SIG-M5 treated with dmso at 0.1 percent for 504 hours (cell line): ENCODE measurements around the gene RPTOR.
"Not testable (repeated sequence)": the region's sequence is repeated elsewhere in the genome, so short reads cannot be mapped to it uniquely, and the experiment has no call there.

Source experiments
- DNase-seq: peaks from one replicate; lab custom pipeline; 2025; ENCODE audit not compliant: unreplicated experiment; lab: John Stamatoyannopoulos, UW

RPTOR gene

DNA sequence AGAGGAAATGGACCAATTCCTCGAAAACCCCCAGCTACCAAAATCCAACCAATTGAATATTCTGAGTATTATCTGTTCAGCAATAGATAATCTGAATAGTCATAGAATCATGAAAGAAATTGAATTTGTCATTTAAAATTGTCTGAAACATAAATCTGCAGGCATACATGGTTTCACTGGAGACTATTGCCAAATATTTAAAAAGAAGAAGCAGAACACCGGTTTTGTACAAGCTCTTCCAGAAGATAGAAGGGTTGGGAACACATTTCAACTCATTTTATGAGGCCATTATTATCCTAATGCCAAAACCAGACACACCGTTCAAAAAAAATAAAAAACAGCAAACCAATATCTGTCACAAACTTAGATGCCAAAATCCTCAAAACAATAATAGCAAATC is 195.5 kb downstream of the RPTOR start:
- no peak for DNase-seq

DNA sequence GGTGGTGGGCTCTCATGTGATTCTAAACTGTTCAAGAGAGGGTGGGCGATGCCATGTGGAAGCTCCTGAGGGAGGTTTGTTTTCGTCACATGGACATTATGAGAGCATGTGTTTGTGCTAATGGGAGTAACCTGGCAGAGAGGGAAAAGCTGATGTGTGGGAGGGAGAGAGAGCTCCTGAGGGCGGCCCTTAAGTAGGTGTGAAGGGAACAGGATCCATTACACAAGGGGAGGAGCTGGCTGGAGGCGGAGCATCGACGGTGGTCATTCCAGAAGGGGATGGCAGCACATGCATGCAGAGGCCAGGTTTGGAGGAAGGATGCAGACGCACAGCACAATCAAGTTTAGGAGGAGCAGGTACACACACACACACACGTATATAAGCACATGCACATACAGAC is 197.5 kb downstream of the RPTOR start:
- no peak for DNase-seq

DNA sequence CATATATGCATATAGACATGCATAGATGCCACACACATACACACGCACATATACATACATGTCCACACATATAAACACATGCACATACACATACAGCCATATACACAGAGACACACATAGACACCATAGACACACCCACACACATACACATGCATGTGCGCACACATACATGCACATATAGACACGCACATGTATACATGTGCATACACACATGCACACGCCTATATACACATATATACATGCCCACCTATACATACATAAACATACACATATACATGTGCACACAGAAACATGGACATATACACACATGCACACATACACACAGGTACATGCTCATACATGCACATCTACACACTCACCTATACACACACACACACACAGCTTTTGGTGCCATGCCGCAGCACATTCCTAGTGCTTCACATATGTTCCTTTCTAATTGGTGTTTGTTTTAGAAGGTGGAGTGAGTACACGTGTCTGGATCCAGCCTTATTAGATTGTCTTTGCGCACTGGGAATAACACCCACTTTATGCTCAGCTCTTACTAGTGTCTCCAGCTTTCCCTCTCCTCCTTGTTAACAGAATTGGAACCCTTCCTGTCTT is 198.0 kb downstream of the RPTOR start:
- no peak for DNase-seq

DNA sequence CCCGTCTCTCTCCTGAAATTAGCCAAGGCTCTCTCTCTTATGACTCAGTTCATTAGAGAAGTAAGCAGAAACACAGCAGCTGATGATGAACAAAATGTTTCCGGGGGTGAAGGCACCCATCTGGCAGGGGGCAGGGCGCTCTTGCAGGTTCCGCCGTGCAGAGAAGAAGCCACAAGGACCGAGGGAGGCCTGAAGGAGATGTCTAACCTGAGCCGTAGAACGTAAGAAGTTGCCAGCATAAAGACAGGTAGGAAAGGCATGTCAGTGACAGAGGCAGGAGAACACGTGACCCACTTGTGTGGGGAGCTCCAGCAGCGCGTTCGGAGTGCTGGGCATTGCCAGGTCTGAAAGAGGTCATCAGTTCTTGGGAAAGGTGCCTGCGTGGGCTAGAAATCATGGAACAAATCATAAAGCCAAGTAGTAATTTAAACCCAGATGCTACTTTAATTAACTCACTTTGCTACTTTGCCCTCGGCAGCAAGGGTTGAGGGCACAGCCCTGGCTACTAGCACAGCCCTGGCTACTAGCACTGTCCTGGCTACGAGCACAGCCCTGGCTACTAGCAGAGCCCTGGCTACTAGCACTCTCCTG is 198.6 kb downstream of the RPTOR start:
- no peak for DNase-seq

DNA sequence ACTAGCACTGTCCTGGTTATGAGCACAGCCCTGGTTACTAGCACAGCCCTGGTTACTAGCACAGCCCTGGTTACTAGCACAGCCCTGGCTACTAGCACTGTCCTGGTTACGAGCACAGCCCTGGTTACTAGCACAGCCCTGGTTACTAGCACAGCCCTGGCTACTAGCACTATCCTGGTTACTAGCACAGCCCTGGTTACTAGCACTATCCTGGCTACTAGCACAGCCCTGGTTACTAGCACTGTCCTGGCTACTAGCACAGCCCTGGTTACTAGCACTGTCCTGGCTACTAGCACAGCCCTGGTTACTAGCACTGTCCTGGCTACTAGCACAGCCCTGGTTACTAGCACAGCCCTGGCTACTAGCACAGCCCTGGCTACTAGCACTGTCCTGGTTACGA is 199.3 kb downstream of the RPTOR start:
- DNase-seq, result not testable (repeated sequence)

DNA sequence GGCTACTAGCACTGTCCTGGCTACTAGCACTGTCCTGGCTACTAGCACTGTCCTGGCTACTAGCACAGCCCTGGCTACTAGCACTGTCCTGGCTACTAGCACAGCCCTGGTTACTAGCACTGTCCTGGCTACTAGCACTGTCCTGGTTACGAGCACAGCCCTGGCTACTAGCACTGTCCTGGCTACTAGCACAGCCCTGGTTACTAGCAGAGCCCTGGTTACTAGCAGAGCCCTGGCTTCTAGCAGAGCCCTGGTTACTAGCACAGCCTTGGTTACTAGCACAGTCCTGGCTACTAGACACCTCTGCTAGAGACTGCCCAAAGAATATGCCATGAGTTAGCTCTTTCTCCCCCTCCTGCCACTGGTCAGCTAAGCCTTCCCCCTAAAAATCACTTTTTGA is 200.1 kb downstream of the RPTOR start:
- DNase-seq, result not testable (repeated sequence)

DNA sequence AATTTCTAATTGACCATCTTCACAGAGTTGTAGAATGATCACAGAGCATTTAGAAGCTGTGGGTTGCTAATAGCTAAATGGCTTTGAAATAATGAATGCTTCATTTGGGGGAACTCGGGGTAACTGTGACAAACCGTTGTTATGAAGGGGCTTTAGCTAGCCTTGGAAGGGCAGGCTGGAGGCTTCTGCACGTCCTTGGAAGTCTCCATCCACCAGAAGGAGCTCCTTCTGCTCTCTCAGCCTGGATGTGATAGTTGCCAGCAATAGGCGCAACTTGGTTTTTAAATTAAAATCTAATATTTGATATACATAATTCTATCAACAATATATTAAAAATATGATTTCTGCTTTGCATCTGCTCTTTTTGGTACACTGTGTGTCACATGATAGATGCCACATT is 200.5 kb downstream of the RPTOR start:
- DNase-seq, result no peak

DNA sequence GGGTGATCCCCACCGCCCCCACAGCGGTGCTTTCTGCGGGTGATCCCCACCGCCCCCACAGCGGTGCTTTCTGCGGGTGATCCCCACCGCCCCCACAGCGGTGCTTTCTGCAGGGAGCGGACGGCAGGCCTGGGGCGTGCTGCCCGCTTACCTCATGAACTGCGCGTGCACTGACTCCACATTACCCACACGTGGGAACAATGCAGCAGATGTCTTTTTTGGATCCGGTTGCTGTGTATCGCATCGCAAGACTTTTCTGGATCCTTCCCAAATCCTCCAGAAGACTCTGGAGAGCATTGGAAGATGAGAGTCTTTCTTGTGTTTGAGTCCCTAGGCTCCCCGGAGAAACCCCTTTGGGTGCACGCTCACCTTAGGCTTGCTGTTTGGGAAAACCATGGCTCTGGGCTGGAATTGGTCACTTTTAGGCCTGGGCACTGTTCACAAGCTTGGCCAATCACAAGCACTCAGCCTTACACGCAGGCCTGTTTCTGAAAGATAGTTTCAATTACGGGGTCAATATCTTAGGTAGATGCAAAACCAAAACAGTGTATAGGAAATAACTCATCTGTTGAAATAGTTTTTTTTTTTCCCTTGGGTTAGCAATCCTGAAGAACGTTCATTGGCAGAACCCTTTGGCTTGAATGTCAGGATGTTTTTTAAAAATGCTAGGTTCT is 201.8 kb downstream of the RPTOR start:
- DNase-seq, result no peak

DNA sequence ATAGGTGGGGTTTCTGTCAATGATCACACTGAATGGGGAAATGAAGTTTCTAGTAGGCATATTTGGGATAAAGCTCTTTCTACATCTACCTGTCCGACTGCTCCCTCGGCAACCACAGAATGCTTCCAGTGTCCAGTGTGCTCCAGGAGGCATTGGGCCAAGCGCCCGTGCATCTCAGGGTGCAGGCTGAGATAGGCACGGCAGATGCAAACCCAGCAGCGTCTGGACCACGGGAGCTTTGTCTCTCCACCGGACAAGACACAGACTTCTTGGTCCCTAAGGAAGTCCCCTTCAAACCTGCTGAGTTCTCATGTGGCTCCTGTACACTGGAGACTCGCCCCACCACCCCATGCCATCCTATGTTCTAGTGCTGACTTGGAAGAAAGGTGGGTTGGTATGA is 202.8 kb downstream of the RPTOR start:
- DNase-seq, result no peak

DNA sequence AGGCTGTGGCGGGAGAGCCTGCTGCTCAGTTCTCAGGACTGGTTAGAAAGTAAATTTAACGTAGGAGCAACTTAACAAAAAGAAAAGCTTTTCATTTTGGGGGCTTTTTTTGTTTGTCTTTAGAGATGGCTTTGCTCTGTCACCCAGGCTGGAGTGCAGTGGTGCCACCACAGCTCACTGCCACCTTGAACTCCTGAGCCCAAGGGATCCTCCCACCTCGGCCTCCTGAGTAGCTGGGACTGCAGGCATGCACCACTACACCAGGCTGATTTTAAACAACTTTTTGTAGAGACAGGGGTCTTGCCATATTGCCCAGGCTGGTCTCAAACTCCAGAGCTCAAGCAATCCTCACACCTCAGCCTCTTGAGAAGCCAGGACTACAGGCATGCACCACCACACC is 205.0 kb downstream of the RPTOR start:
- no peak for DNase-seq

DNA sequence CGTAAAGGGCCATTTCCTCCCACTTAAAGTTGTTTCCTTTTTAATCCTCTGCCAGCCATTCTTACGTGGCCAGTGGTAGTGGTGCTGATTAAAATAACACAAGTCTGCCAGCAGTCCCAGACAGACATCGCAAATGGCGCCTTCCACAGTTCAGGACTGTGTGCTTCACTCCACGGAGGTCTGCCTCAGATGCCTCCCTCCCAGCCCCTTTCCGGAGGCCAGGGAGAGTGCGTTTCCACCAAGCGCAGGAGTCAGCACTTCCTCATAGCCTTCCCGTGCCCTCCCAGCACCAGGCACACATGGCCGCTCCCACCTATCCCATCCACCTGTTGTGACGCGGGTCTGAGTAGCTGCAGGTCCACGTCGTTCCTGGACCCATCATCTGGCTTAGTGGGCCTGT is 205.6 kb downstream of the RPTOR start:
- DNase-seq, result no peak

DNA sequence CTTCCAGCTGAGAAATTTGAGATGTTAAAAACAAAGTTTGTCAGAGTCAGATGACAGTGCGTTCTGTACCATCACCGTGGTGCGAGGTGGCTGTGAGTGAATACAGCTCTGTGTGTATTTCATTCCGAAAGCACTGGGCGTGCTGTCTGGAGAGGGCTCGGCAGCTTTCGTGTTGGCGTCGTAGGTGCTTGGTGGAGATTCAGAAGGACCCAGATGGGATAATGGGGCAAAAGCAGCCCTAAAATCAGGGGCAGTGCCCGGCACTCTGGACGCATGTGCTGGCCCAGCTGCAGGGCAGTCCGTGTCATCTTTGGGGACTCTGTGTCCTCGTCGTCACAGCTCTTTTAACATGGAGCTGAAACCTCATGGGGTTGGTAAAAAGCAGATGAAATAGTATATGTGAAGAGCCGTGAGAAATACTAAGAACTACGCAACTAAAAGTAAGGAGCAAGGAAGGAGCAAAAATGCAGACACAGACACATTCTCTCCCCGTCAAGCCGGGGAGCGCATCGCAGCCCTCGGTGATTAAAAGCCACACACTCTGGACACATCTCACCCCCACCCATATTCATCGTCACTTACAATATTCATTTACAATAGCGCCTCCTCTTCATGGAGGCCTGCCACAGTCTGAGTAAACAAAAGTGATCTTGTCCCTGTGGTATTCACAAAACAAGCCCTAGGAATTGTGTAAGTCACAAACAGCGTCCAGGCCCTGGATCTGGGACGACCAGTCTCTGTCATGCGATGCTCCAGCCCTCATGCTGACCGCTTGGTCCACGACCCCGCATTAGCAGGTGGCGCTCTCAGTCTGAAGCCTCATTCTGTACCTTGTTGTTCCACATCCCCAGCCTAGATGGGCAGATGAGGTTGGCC is 206.7 kb downstream of the RPTOR start:
- DNase-seq, result no peak

DNA sequence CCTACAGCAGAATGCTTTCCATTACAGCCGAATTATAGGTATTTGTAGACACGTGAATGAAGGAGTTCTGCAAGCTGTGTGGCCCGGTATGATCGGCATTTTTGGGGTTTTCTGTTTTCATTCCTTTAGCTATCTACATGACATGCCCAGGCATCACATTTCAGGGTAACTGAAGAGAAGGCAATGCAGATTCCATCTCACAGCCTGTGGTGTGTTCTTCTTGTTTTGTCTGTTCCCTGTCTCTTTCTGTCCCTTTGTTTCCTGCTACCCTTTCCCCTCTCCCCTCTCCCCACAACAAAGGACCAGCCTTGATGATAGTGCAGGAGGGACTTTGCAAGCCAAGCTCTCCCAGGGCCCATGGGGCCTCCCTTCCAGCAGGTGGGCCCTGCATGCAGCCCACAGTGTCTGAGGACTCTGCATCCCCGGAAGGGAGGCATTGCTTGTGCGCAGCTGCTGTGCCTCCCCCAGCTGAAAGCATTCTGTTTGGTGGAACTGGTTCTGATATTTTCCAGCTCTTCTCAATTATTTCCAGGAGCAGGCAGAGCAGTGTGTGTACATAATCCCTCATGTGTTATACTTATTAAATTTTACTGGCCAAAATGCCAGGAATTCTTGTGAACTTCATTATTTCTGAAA is 207.4 kb downstream of the RPTOR start:
- DNase-seq, result no peak

DNA sequence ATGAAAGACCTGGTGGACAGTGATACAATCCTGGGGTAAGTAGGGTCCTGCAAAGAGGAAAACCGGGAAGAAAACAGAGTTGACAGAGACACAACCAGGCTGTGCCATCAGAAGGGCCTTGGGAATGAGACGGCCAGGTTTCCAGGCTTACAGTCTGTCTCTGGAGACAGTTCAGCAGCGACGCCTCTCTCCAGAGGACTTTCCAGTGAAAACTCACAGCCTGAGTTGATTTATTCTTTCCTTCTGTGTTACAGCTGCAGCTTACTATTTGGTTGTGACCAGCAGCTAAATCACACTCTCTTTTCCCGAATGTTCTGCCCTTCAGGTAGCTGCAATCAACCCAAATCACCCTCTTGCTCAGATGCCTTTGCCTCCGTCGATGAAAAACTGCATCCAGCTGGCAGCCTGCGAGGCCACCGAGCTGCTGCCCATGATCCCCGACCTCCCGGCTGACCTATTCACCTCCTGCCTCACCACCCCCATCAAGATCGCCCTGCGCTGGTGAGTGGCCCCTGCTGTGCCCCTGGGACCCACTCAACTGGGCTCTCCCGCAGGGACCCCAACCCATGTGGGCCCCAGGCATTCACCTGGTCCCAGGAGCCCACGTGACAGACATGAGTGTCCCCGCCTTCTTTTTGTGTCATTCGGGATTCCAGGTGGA is 209.2 kb downstream of the RPTOR start:
- DNase-seq, result no peak

DNA sequence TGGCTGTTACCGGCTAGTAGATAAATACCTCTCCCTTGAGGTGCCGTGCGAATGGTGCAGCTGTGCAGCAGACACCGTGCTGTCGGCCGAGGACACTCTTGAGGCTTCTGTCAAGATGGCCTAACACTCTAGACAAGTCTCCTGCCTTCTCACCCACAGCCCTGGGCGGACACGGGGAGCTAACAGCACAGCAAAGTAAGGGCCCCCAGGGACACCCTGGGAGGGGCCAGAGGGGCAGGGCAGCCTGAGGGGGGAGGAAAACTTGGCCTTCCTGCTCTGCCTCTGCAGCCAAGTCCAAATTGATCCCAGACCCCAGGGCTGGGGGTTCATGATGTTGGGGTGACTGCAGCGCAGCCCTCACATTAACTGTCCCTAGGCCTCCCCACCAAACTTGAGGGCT is 210.2 kb downstream of the RPTOR start:
- DNase-seq, result no peak

DNA sequence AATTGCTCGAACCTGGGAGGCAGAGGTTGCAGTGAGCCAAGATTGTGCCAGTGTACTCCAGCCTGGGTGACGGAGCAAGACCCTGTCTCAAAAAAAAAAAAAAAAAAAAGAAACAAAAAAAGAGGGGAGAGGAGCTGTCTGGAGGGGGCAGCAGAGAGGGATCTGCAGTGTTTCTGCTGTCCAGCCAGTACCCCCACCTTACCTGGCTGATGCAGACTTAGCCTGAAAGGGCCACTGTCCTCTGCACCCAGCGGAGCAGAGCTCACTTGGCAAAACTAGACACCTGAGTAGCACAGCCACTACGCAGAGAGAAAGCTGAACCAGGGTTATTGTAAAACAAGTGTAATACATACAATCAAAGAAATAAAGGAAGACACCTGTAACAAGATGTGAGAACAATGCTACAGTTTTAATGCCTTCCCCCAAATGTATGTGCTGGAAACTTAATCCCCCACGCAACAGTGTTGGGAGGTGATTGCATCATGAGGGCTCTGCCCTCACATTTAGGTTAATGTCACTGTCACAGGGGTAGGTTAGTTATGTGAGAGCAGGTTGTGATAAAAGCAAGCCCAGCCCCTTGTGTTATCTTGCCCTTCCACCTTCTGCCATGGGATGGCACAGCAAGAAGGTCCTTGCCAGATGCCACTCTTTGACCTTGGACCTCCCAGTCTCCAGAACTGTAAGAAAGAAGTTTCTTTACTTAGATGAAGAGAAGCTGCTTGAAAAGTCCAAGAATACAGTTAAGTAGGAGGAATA is 211.2 kb downstream of the RPTOR start:
- DNase-seq, result no peak

DNA sequence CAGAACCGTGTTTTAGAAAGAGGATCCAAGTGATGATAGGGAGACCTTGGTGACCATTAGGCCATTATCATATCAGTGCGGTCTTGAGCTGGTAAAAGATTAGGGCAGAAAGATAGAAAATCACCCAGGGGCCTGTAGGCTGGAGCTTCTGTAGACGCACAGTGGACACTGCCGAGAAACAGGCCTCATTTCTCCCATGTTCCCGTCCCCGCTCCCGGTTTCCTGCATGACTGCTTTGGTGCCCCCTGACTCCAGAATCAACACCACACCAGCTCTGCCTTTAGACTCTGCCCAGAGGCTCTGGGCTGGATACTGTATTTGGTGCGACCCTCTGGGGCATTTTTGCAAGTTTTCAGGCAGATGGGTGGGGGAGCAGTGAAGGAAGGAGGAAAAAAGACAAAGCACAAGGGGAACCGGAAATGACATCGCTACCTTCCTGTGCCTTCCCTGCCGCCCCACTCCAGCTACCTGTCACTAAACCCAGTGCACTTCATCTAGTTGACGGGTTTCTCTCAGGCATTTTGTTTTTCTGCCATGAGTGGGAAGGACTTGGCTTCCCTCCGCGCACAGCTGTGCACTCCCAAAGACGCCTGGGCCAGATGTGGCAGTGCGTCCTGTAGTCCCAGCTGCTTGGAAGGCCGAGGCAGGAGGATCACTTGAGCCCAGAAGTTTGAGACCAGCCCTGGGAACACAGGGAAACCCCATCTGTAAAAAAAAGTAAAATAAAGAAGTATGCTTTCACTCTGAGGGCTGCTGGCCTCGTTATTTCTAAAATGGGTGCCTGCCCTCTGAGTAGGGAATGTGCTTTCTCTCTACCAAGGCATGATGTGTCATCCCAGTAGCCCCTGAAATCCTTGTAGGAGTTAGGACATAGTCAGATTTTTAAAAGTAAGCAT is 214.1 kb downstream of the RPTOR start:
- no peak for DNase-seq

DNA sequence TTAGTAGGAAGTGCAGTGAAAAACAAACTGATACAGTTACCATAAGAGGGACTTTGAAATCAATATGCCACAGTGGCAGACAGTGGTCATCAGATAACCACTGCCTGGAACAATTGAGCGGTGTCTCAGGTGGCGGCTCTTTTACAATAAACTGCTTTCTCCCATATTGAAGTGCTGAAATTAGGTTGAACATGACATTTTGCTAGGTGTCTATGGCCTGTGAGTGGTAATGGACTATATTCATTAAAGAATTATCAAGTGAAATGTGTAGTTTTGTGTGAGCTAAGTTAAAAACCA is 214.7 kb downstream of the RPTOR start:
- no peak for DNase-seq

DNA sequence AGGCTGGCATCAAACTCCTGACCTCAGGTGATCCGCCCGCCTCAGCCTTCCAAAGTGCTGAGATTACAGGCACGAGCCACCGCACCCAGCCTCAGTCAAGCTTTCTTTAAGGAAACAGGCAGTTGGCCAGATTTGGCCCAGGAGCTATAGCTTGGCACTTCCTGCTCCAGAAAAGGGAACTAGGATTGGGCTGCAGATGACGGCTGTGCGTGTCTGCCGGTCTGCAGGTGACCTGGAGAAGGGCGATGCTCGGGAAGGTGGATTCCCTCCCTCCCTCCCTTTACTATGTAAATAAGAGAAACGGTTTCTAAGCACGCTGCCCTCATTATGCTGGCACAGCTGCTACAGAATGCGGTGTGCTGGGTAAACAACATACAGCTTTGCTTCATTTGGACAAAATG is 215.9 kb downstream of the RPTOR start:
- DNase-seq, result peak; percentile 37
